GM12878 (cell line): ENCODE data around the gene NPAS3.

Source experiments
- BMI1 ChIP-seq: fragments of 450-650 bp; IDR thresholded peaks from 2 replicates; pipeline ENCODE4 v1.6.1; 2016; ENCODE audit warnings: mild to moderate bottlenecking, moderate library complexity, borderline replicate concordance
- CEBPB ChIP-seq, 2 experiments: fragments of 150-350 bp in 1 of 2; IDR thresholded peaks; 2 replicates each; pipeline ENCODE4 v1.6.1; 2012 to 2014; ENCODE audit warnings: low read depth in 2 of 2, low read length in 2 of 2, borderline replicate concordance in 1 of 2, inconsistent platforms in 1 of 2
- EP300 ChIP-seq, 2 experiments: fragments of 150-350 bp in 1 of 2; IDR thresholded peaks; 2 replicates each; pipeline ENCODE4 v1.6.1; 2011 to 2012; ENCODE audit warnings: low read depth in 2 of 2, low read length in 2 of 2, borderline replicate concordance in 1 of 2, improper control_type of control experiment in 1 of 2, inconsistent platforms in 1 of 2; ENCODE audit not compliant: control insufficient read depth in 1 of 2
- JUNB ChIP-seq: IDR thresholded peaks from 2 replicates; pipeline ENCODE4 v1.6.1; 2016; ENCODE audit warnings: antibody characterized with exemption, mild to moderate bottlenecking
- MYC ChIP-seq: IDR thresholded peaks from 2 replicates; pipeline ENCODE4 v1.6.1; 2011; ENCODE audit warnings: mild to moderate bottlenecking, low read length, moderate library complexity, inconsistent platforms; ENCODE audit not compliant: insufficient read depth, insufficient replicate concordance, insufficient read length, severe bottlenecking
- NR2C2 ChIP-seq: IDR thresholded peaks from 2 replicates; pipeline ENCODE4 v1.6.1; 2011; ENCODE audit warnings: borderline replicate concordance, low read depth; ENCODE audit not compliant: control insufficient read depth, insufficient read length
- POLR2A ChIP-seq: IDR thresholded peaks from 2 replicates; pipeline ENCODE4 v1.6.1; 2011; ENCODE audit warnings: low read depth, mild to moderate bottlenecking, low read length
- SPI1 ChIP-seq: IDR thresholded peaks from 2 replicates; pipeline ENCODE4 v1.6.1; 2011; ENCODE audit warnings: low read depth, mild to moderate bottlenecking, low read length, moderate library complexity, borderline replicate concordance; ENCODE audit not compliant: insufficient read depth
- SUPT20H ChIP-seq: IDR thresholded peaks from 2 replicates; pipeline ENCODE4 v1.6.1; 2011; ENCODE audit warnings: low read depth, mild to moderate bottlenecking, low read length, moderate library complexity, borderline replicate concordance; ENCODE audit not compliant: control insufficient read depth
- TCF7 ChIP-seq: IDR thresholded peaks from 2 replicates; pipeline ENCODE4 v1.6.1; 2014; ENCODE audit warnings: antibody characterized with exemption, borderline replicate concordance
- YBX1 ChIP-seq: fragments of 450-650 bp; IDR thresholded peaks from 2 replicates; pipeline ENCODE4 v1.6.1; 2016; ENCODE audit warnings: antibody characterized with exemption
- TF ChIP-seq, protein P1 (sequence below), 3 experiments: IDR thresholded peaks in 2 of 3; conservative IDR thresholded peaks in 1 of 3; 2 replicates each; pipeline ENCODE4 v1.5.1; 2011; ENCODE audit warnings: low read depth in 3 of 3, low read length in 3 of 3, mild to moderate bottlenecking in 3 of 3, control low read depth in 2 of 3, moderate library complexity in 2 of 3, inconsistent platforms in 1 of 3, mixed read lengths in 1 of 3; ENCODE audit not compliant: control insufficient read depth in 2 of 3, insufficient read depth in 1 of 3; ENCODE audit errors: extremely low read depth in 1 of 3

DNA sequence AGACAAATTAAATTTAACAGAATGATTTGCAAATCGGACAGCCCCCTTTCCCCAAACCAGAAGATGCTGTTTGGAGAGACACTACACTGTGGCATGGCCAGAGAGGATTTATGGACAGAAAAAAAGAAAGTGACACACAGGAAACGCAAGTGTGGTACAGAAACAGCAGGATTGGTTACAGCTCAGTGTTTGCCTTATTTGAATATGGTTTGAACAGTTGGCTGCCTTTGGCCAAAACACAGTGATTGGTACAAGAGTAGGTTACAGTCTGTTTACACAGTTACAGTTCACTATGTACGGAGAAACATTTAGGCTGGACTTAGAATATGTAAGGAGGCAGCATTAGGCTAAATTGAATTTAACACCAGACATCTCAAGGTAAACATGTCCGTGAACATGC is 335.3 kb downstream of the NPAS3 start:
- no peak for TF ChIP-seq TCF7
- TF ChIP-seq, protein P1, sequence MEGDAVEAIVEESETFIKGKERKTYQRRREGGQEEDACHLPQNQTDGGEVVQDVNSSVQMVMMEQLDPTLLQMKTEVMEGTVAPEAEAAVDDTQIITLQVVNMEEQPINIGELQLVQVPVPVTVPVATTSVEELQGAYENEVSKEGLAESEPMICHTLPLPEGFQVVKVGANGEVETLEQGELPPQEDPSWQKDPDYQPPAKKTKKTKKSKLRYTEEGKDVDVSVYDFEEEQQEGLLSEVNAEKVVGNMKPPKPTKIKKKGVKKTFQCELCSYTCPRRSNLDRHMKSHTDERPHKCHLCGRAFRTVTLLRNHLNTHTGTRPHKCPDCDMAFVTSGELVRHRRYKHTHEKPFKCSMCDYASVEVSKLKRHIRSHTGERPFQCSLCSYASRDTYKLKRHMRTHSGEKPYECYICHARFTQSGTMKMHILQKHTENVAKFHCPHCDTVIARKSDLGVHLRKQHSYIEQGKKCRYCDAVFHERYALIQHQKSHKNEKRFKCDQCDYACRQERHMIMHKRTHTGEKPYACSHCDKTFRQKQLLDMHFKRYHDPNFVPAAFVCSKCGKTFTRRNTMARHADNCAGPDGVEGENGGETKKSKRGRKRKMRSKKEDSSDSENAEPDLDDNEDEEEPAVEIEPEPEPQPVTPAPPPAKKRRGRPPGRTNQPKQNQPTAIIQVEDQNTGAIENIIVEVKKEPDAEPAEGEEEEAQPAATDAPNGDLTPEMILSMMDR (IDR thresholded peaks at IDR 0.05 in 2 of 3, conservative IDR thresholded peaks at IDR 0.05 in 1 of 3; ENCODE audit: control insufficient read depth in 2 of 3, extremely low read depth in 1 of 3, insufficient read depth in 1 of 3, low read depth in 3 of 3, low read length in 3 of 3) = no peak
- TF ChIP-seq POLR2A = no peak
- TF ChIP-seq SPI1 = no peak
- TF ChIP-seq NR2C2 = no peak
- TF ChIP-seq MYC = no peak
- TF ChIP-seq SUPT20H = no peak
- TF ChIP-seq CEBPB (IDR thresholded peaks at IDR 0.05; ENCODE audit: borderline replicate concordance in 1 of 2, low read depth in 2 of 2, low read length in 2 of 2) = no peak
- no peak for TF ChIP-seq BMI1
- no peak for TF ChIP-seq EP300 (IDR thresholded peaks at IDR 0.05; ENCODE audit: borderline replicate concordance in 1 of 2, control insufficient read depth in 1 of 2, low read depth in 2 of 2, low read length in 2 of 2)
- TF ChIP-seq YBX1 = no peak
- TF ChIP-seq JUNB = no peak
